ENCODE measurements around the gene GALP.

GALP gene

GRCh38 chr19:56134654-56134921, 41.2 kb upstream of the GALP start:
- TF ChIP-seq OSR1 (CRISPR knock-in tag; IDR thresholded peaks at IDR 0.05) (no peak), ISL1 (CRISPR knock-in tag; IDR thresholded peaks at IDR 0.05) (0 out of 2 replicates have a peak, but pooled peaks have one; percentile 7)
- ATAC-seq: no peak

- ATAC-seq: no peak
- TF ChIP-seq TCF4 (CRISPR knock-in tag; IDR thresholded peaks at IDR 0.05; ENCODE audit: borderline replicate concordance): no peak
- no peak for TF ChIP-seq TOX (CRISPR knock-in tag; IDR thresholded peaks at IDR 0.05; ENCODE audit: borderline replicate concordance)
- no peak for TF ChIP-seq PPARA (CRISPR knock-in tag; IDR thresholded peaks at IDR 0.05; ENCODE audit: borderline replicate concordance)
- no peak for TF ChIP-seq ZC3H10 (CRISPR knock-in tag; IDR thresholded peaks at IDR 0.05)
- TF ChIP-seq OSR1 (CRISPR knock-in tag; IDR thresholded peaks at IDR 0.05): no peak
- TF ChIP-seq SNAI2 (CRISPR knock-in tag; IDR thresholded peaks at IDR 0.05): no peak
- no peak for TF ChIP-seq GLIS3 (CRISPR knock-in tag; IDR thresholded peaks at IDR 0.05)
- no peak for TF ChIP-seq ZNF565 (CRISPR knock-in tag; conservative IDR thresholded peaks at IDR 0.05; ENCODE audit: low read depth)
- no peak for TF ChIP-seq ISL1 (CRISPR knock-in tag; IDR thresholded peaks at IDR 0.05)
- no peak for TF ChIP-seq ZFP3 (CRISPR knock-in tag; IDR thresholded peaks at IDR 0.05)
- no peak for TF ChIP-seq CSDC2 (CRISPR knock-in tag; IDR thresholded peaks at IDR 0.05)
- TF ChIP-seq TSHZ2 (CRISPR knock-in tag; IDR thresholded peaks at IDR 0.05): no peak
- no peak for TF ChIP-seq ARNTL (CRISPR knock-in tag; IDR thresholded peaks at IDR 0.05; ENCODE audit: borderline replicate concordance, low read depth)
- TF ChIP-seq CREB5 (CRISPR knock-in tag; IDR thresholded peaks at IDR 0.05; ENCODE audit: low read depth): no peak
- no peak for TF ChIP-seq ZNF8 (CRISPR knock-in tag; IDR thresholded peaks at IDR 0.05)
- no peak for TF ChIP-seq CSRNP3 (CRISPR knock-in tag; IDR thresholded peaks at IDR 0.05)
- no peak for TF ChIP-seq ESRRG (CRISPR knock-in tag; IDR thresholded peaks at IDR 0.05)
- TF ChIP-seq PATZ1 (CRISPR knock-in tag; IDR thresholded peaks at IDR 0.05; ENCODE audit: borderline replicate concordance): no peak
- no peak for TF ChIP-seq RARB (CRISPR knock-in tag; IDR thresholded peaks at IDR 0.05)
Measured at GRCh38 chr19:56136362-56136761, 39.4 kb upstream of the GALP start.

GRCh38 chr19:56137405-56137804, 38.4 kb upstream of the GALP start:
- no peak for ATAC-seq

More at GRCh38 chr19:56137405-56137804, 38.4 kb upstream of the GALP start:
- TF ChIP-seq PPARA (CRISPR knock-in tag; IDR thresholded peaks at IDR 0.05; ENCODE audit: borderline replicate concordance) (no peak), ZNF565 (CRISPR knock-in tag; conservative IDR thresholded peaks at IDR 0.05; ENCODE audit: low read depth) (no peak), RARB (CRISPR knock-in tag; IDR thresholded peaks at IDR 0.05) (no peak), GLIS3 (CRISPR knock-in tag; IDR thresholded peaks at IDR 0.05) (no peak), PATZ1 (CRISPR knock-in tag; IDR thresholded peaks at IDR 0.05; ENCODE audit: borderline replicate concordance) (no peak), CREB5 (CRISPR knock-in tag; IDR thresholded peaks at IDR 0.05; ENCODE audit: low read depth) (no peak), CSRNP3 (CRISPR knock-in tag; IDR thresholded peaks at IDR 0.05) (no peak), ZC3H10 (CRISPR knock-in tag; IDR thresholded peaks at IDR 0.05) (no peak), TSHZ2 (CRISPR knock-in tag; IDR thresholded peaks at IDR 0.05) (no peak), ZFP30 (CRISPR knock-in tag; IDR thresholded peaks at IDR 0.05) (no peak), TCF4 (CRISPR knock-in tag; IDR thresholded peaks at IDR 0.05; ENCODE audit: borderline replicate concordance) (no peak), ISL1 (CRISPR knock-in tag; IDR thresholded peaks at IDR 0.05) (no peak)
